ENCODE results near the gene D2HGDH. TPM values are rescaled to one million over a fixed set of nuclear protein-coding genes. Genes with fewer than 3 reads are reported as not detected.

The D2HGDH gene
- total and polyA plus RNA-seq, 9 of the 15 experiments (the other 6 are each of a cell fraction or from before 2014, with no cell fraction given) = 0.39 to 30.8 (median 10.3) TPM

DNA sequence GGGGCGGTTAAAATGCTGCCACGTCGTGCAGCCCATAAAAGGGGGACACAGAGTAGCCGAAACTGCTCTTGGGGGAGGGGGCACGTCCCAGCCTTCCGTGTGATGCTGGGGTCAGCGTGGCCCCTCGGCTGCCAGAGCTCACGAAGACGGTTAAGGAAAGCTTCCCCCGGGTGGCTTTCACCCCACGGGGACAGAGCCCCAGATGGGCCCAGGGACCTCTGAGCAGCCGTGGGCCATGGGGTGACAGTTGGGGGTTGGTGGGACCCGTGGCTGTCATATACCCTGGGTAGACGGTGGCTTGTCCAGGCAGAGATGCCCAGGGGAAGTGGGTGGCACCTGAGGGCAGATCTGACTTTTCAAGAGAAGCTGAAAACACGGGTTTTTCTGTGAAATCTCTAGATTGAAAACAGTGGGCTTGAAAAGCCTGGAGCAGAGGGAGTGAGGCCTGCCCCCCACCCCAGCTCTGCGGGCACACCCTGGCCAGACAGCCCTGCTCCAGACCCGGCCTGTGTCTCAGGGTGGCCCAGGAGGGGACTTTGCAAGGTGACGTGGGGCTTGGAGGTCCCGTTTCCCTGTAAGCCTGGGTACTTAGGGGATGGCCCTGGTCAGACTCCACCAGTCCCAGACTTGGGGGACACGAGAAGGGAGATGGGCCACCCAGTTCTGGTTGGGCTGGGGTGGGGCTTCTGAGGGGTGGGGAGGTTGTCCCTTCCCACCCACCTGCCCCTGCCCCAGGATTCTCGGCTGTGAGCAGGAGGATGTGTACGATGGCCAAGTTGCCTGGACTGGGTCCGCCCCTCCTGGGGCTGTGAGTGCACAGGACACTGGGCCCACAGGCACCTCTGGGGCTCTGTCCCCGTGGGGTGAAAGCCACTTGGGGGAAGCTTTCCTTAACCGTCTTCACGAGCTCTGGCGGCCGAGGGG is 75.2 kb downstream of the D2HGDH start:
- no peak overlapping the region for H3K27ac ChIP-seq (ENCODE audit: extremely low read depth, low read depth, low read length)
- H2AFZ ChIP-seq (ENCODE audit: low read depth, low read length) = no peak overlapping the region
- H3K9ac ChIP-seq (ENCODE audit: insufficient read depth in 1 of 2, low read depth in 2 of 2, low read length in 2 of 2) = 0 out of 4 replicates have a peak overlapping the region, but pooled peaks of 1 of the 2 experiments have one; percentile 17
- no TSS peak for BruUV-seq (replicated peaks)
- no peaks in the 10 kb centered on the region for H3K79me2 ChIP-seq (ENCODE audit: control insufficient read depth, insufficient read depth, low read length)
- H3K4me1 ChIP-seq (replicated peaks in 1 of 2; ENCODE audit: control insufficient read depth in 2 of 2, insufficient read depth in 2 of 2, low read length in 2 of 2) = peaks cover 7 to 51% of the 10 kb centered on the region in 2 experiments
- CTCF ChIA-PET (ENCODE audit: low intra/inter-chr PET ratio) = no interaction called here
- no peaks in the 10 kb centered on the region for H3K27me3 ChIP-seq (ENCODE audit: control insufficient read depth in 2 of 2, insufficient read depth in 2 of 2, low read length in 2 of 2)
- H3K4me3 ChIP-seq = no peak overlapping the region
- FAIRE-seq (no peak), DNase-seq (ENCODE audit: extremely low read depth in 1 of 4, low spot score in 3 of 4) (peak in 1 of 4 experiments; percentile 3), ATAC-seq (no peak)
- intact Hi-C loops (cut with micrococcal nuclease) = no loop called here
- no peaks in the 10 kb centered on the region for H3K9me3 ChIP-seq (replicated peaks; ENCODE audit: control insufficient read depth, insufficient read depth, low read depth, low read length)
- WGBS (ENCODE audit: insufficient coverage, low coverage, missing lambda C conversion rate) = 51% methylated on average over 19 of the region's 29 CpGs
- H4K20me1 ChIP-seq (replicated peaks; ENCODE audit: control insufficient read depth, insufficient read depth, low read length) = no peaks in the 10 kb centered on the region
- in situ Hi-C loops (cut with MboI) = no loop called here
- TF ChIP-seq ZFX (CRISPR knock-in tag; IDR thresholded peaks at IDR 0.05) (peak; percentile 19; the same call in 1 of the 2 replicates), TRIM24 (IDR thresholded peaks at IDR 0.05) (no peak)
- TF ChIP-seq, protein P1, sequence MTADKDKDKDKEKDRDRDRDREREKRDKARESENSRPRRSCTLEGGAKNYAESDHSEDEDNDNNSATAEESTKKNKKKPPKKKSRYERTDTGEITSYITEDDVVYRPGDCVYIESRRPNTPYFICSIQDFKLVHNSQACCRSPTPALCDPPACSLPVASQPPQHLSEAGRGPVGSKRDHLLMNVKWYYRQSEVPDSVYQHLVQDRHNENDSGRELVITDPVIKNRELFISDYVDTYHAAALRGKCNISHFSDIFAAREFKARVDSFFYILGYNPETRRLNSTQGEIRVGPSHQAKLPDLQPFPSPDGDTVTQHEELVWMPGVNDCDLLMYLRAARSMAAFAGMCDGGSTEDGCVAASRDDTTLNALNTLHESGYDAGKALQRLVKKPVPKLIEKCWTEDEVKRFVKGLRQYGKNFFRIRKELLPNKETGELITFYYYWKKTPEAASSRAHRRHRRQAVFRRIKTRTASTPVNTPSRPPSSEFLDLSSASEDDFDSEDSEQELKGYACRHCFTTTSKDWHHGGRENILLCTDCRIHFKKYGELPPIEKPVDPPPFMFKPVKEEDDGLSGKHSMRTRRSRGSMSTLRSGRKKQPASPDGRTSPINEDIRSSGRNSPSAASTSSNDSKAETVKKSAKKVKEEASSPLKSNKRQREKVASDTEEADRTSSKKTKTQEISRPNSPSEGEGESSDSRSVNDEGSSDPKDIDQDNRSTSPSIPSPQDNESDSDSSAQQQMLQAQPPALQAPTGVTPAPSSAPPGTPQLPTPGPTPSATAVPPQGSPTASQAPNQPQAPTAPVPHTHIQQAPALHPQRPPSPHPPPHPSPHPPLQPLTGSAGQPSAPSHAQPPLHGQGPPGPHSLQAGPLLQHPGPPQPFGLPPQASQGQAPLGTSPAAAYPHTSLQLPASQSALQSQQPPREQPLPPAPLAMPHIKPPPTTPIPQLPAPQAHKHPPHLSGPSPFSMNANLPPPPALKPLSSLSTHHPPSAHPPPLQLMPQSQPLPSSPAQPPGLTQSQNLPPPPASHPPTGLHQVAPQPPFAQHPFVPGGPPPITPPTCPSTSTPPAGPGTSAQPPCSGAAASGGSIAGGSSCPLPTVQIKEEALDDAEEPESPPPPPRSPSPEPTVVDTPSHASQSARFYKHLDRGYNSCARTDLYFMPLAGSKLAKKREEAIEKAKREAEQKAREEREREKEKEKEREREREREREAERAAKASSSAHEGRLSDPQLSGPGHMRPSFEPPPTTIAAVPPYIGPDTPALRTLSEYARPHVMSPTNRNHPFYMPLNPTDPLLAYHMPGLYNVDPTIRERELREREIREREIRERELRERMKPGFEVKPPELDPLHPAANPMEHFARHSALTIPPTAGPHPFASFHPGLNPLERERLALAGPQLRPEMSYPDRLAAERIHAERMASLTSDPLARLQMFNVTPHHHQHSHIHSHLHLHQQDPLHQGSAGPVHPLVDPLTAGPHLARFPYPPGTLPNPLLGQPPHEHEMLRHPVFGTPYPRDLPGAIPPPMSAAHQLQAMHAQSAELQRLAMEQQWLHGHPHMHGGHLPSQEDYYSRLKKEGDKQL (CRISPR knock-in tag; IDR thresholded peaks at IDR 0.05; ENCODE audit: borderline replicate concordance) = no peak
- no peaks in the 10 kb centered on the region for H3K9me1 ChIP-seq (ENCODE audit: control insufficient read depth, insufficient read depth, low read length)
- no peaks in the 10 kb centered on the region for H3K36me3 ChIP-seq (ENCODE audit: control insufficient read depth, insufficient read depth, low read length)
- no peak overlapping the region for H3K4me2 ChIP-seq (ENCODE audit: insufficient read depth, low read length)
- POLR2A ChIA-PET = interaction anchor here (0.6 to 0.7 kb wide), 2 partner anchors 113 to 150 kb away, joined by 3 read pairs; no protein-coding TSS in a partner anchor
